Stimulated activated CD4-positive, alpha-beta T cell treated with anti-CD3 and anti-CD28 coated beads, Interleukin-15, amount 100 ng/mL, for 1 hour (primary cell): ENCODE results near the gene FBXL16.

Experiments
- DNase-seq, 2 donors: peaks; one replicate each; pipeline ENCODE4 v3.0.0-alpha.2; 2020; ENCODE audit warnings: low read depth in 1 of 2, low spot score in 1 of 2

FBXL16 gene

GRCh38 chr16:666572-666971 lies 39.0 kb downstream of the FBXL16 start:
- no peak for DNase-seq

- no peak for DNase-seq
These were observed 43.0 kb downstream of the FBXL16 start for GRCh38 chr16:662597-662996.

GRCh38 chr16:662095-662494 lies 43.5 kb downstream of the FBXL16 start:
- no peak for DNase-seq

GRCh38 chr16:661184-661821 lies 44.3 kb downstream of the FBXL16 start:
- no peak for DNase-seq

GRCh38 chr16:660459-661183 lies 45.0 kb downstream of the FBXL16 start:
- DNase-seq = peak; percentile 17 to 55

- DNase-seq = no peak
These were observed 45.5 kb downstream of the FBXL16 start for GRCh38 chr16:660132-660458.

GRCh38 chr16:659618-660017 lies 46.0 kb downstream of the FBXL16 start:
- no peak for DNase-seq

- DNase-seq = no peak
These were observed 46.7 kb downstream of the FBXL16 start for GRCh38 chr16:658679-659571.

GRCh38 chr16:657487-657886 lies 48.1 kb downstream of the FBXL16 start:
- no peak for DNase-seq

- no peak for DNase-seq
These were observed 51.6 kb downstream of the FBXL16 start for GRCh38 chr16:654034-654433.

- no peak for DNase-seq
These were observed 52.9 kb downstream of the FBXL16 start for GRCh38 chr16:652454-653305.

GRCh38 chr16:651844-652243 lies 53.8 kb downstream of the FBXL16 start:
- no peak for DNase-seq

- no peak for DNase-seq
These were observed 56.0 kb downstream of the FBXL16 start for GRCh38 chr16:649631-650030.

- DNase-seq = peak; percentile 80 to 91
These were observed 56.6 kb downstream of the FBXL16 start, which contains the start of gene WDR90 for GRCh38 chr16:648781-649589. TSS of gene WDR90 (plus strand) at chr16:649365. CDS start at chr16:649417, 52 bp downstream.

- peak in 1 of 2 donors; percentile 27 for DNase-seq
These were observed 57.4 kb downstream of the FBXL16 start for GRCh38 chr16:648071-648780.

GRCh38 chr16:647173-647902 lies 58.3 kb downstream of the FBXL16 start:
- DNase-seq = no peak

- no peak for DNase-seq
These were observed 58.9 kb downstream of the FBXL16 start for GRCh38 chr16:646679-647172.

- no peak for DNase-seq
These were observed 59.5 kb downstream of the FBXL16 start for GRCh38 chr16:645852-646678.
